ENCODE data around the gene KCNC3.

KCNC3 gene

GRCh38 chr19:50328224-50328872, 829 bp downstream of the KCNC3 start:
- no peak for DNase-seq (ENCODE audit: low read depth in 2 of 3, low spot score in 1 of 3)

- no peak for DNase-seq (ENCODE audit: low read depth in 2 of 3, low spot score in 1 of 3)
These were observed 1.5 kb downstream of the KCNC3 start for GRCh38 chr19:50327461-50328223.

- DNase-seq (ENCODE audit: low read depth in 2 of 3, low spot score in 1 of 3) = no peak
These were observed 2.2 kb downstream of the KCNC3 start for GRCh38 chr19:50327013-50327412.

GRCh38 chr19:50326101-50326664, 3.0 kb downstream of the KCNC3 start:
- no peak for DNase-seq (ENCODE audit: low read depth in 2 of 3, low spot score in 1 of 3)

- peak; percentile 67 to 68 (median 67) for DNase-seq (ENCODE audit: low read depth in 2 of 3, low spot score in 1 of 3)
These were observed 3.7 kb downstream of the KCNC3 start for GRCh38 chr19:50325310-50326100.

GRCh38 chr19:50324331-50324730, 4.8 kb downstream of the KCNC3 start:
- no peak for DNase-seq (ENCODE audit: low read depth in 2 of 3, low spot score in 1 of 3)

- DNase-seq (ENCODE audit: low read depth in 2 of 3, low spot score in 1 of 3) = no peak
These were observed 5.4 kb downstream of the KCNC3 start for GRCh38 chr19:50323782-50324133.

- no peak for DNase-seq (ENCODE audit: low read depth in 2 of 3, low spot score in 1 of 3)
These were observed 6.0 kb downstream of the KCNC3 start for GRCh38 chr19:50322931-50323781.

- no peak for DNase-seq (ENCODE audit: low read depth in 2 of 3, low spot score in 1 of 3)
These were observed 6.9 kb downstream of the KCNC3 start for GRCh38 chr19:50322234-50322633.

GRCh38 chr19:50321831-50322230, 7.3 kb downstream of the KCNC3 start:
- DNase-seq (ENCODE audit: low read depth in 2 of 3, low spot score in 1 of 3) = no peak

GRCh38 chr19:50320596-50320995, 8.6 kb downstream of the KCNC3 start:
- no peak for DNase-seq (ENCODE audit: low read depth in 2 of 3, low spot score in 1 of 3)

- DNase-seq (ENCODE audit: low read depth in 2 of 3, low spot score in 1 of 3) = no peak
These were observed 9.1 kb downstream of the KCNC3 start for GRCh38 chr19:50320051-50320450.

- no peak for DNase-seq (ENCODE audit: low read depth in 2 of 3, low spot score in 1 of 3)
These were observed 10.0 kb downstream of the KCNC3 start for GRCh38 chr19:50319156-50319555.

- no peak for DNase-seq (ENCODE audit: low read depth in 2 of 3, low spot score in 1 of 3)
These were observed 10.7 kb downstream of the KCNC3 start for GRCh38 chr19:50318438-50318837.

- DNase-seq (ENCODE audit: low read depth in 2 of 3, low spot score in 1 of 3) = no peak
These were observed 12.1 kb downstream of the KCNC3 start for GRCh38 chr19:50317115-50317514.

- DNase-seq (ENCODE audit: low read depth in 2 of 3, low spot score in 1 of 3) = no peak
These were observed 13.3 kb downstream of the KCNC3 start for GRCh38 chr19:50315773-50316448.

- no peak for DNase-seq (ENCODE audit: low read depth in 2 of 3, low spot score in 1 of 3)
These were observed 14.2 kb downstream of the KCNC3 start for GRCh38 chr19:50314724-50315708.

- DNase-seq (ENCODE audit: low read depth in 2 of 3, low spot score in 1 of 3) = no peak
These were observed 15.2 kb downstream of the KCNC3 start for GRCh38 chr19:50313812-50314536.

Measured in stimulated activated CD4-positive, alpha-beta T cell treated with anti-CD3 and anti-CD28 coated beads, Interleukin-12 subunit alpha, Interleukin-12 subunit beta, amount 100 ng/mL, for 48 hours (primary cell).